GM18873 (cell line): ENCODE measurements around the gene MYH6.
"Not testable (repeated sequence)": the region's sequence is repeated elsewhere in the genome, so short reads cannot be mapped to it uniquely, and the experiment has no call there.

Experiments
- ATAC-seq: cut with Tn5 transposase; IDR thresholded peaks from one replicate; pipeline ENCODE4 v1.9.1; 2021; ENCODE audit warnings: mild to moderate bottlenecking, moderate library complexity, moderate number of reproducible peaks; ENCODE audit not compliant: unreplicated experiment, low FRiP score

MYH6 gene

DNA sequence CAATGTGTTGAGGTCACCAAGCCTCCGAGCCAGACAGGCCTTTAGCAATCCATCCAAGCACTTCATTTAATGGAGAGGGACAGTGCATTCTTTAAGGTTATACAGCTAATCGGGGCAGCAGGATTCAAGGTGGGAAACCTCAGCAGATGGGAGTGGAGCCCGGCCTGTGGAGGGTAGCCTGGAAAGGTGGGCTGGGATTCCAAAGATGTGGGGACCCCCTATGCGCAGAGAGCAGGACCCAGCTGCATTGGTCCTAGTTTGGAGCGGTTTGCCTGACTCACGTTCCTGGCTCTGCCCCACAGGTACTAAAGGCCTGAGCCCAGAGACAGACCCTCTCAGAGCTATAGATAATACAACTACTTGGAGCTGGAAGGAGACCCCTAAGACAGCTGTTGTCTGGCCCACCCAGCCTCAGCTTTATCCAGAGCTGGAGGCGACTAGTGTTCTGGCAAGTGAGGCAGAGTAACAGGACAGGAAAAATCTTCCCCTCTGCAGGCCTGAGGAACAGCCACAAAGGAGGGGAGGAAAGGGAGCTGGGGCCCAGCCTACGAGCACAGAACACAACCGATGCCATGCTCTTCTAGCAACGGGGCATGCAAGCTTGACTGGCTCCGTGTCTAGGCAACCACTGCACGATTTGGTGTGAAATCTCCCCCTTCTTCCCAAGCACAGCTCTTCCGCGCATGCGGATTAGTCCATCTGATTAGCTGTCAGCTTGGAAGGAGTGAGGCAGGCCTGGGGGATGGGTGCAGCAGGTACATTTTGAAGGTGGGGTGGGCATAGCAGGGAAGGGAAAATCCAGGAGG lies 28.5 kb upstream of the MYH6 start:
- ATAC-seq = no peak

- no peak for ATAC-seq
These were observed 27.7 kb upstream of the MYH6 start, which contains the start of gene MYH7 for GRCh38 chr14:23435543-23436326. Gene MYH7, minus strand, starts transcription at chr14:23435660. Its CDS starts 1,928 bp downstream, at chr14:23433732.

- no peak for ATAC-seq
These were observed 26.6 kb upstream of the MYH6 start for GRCh38 chr14:23434488-23435222.

GRCh38 chr14:23433457-23433856 lies 25.4 kb upstream of the MYH6 start:
- no peak for ATAC-seq

- no peak for ATAC-seq
These were observed 24.9 kb upstream of the MYH6 start for GRCh38 chr14:23432946-23433345.

GRCh38 chr14:23432102-23432925 lies 24.2 kb upstream of the MYH6 start:
- no peak for ATAC-seq

DNA sequence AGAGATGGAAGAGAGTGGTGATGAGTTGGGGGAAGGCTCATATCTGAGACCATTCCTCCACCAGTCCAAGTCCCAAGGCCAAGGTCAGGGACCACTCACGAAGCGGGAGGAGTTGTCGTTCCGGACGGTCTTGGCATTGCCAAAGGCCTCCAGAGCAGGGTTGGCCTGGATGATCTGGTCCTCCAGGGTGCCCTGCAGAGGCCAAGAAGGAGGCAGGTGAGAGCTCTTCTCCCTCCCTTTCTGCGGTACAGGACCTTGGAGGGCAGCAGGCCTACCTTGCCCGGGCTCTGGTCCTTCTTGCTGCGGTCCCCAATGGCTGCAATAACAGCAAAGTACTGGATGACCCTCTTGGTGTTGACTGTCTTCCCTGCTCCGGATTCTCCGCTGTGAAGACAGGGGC lies 23.4 kb upstream of the MYH6 start:
- no peak for ATAC-seq

GRCh38 chr14:23430723-23431085 lies 22.6 kb upstream of the MYH6 start:
- ATAC-seq = no peak

DNA sequence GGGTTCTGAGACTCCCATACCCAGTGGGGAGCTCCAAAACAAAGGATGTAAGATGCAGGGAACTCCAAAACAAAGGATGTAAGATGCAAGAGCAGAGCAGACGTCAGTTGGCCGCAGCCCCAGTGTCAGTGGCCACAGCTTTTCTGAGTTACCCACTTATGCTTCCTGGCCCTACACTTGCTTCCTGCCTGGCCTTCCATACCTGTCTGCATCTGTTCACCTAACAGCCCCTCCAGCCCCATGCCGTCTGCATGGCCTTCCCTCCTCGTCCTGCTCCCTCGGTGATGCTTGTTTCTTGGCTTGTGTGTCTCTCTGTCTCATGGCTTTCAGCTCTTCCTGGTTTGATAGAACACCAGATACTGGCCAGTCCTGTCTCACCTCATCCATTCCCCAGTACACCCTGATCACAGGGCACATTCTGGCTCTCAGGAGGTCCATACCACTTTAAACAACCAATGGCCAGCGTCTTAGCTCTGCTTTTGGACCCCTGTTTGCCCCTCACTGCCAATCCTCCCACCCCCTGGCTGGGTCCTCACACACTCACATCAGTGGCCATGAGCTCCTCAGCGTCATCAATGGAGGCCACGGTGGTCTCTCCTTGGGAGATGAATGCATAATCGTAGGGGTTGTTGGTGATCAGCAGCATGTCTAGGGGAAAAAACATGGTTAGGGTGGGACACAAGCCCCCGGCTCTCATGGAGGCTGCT lies 22.1 kb upstream of the MYH6 start:
- no peak for ATAC-seq

DNA sequence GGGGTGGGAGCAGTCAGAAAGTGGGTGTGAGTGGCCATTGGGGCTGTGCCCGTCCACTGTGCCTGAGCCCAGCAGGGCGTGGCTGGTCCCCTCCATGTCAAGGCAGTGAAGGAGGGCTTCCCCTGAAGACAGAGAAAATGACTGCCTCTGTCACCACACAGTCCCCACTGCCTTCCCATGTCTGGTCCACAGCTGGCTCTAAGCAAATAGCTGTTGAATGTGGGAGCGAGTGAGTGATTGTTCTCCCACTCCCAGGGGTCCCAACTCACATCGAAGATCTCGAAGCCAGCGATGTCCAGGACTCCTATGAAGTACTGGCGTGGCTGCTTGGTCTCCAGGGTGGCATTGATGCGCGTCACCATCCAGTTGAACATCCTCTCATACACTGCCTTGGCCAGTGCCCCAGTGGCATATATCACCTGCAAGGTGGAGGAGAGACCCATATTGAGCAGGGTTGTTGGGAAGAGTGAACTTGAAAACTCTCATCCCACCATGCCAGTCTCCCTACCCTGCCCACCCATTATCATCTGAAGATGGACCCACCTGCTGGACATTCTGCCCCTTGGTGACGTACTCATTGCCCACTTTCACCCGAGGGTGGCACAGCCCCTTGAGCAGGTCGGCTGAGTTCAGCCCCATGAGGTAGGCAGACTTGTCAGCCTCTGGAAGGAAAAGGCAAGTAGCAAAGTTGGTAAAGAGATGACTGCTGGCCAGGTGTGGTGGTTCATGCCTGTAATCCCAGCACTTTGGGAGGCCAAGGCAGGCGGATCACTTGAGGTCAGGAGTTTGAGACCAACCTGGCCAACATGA lies 20.8 kb upstream of the MYH6 start:
- no peak for ATAC-seq

DNA sequence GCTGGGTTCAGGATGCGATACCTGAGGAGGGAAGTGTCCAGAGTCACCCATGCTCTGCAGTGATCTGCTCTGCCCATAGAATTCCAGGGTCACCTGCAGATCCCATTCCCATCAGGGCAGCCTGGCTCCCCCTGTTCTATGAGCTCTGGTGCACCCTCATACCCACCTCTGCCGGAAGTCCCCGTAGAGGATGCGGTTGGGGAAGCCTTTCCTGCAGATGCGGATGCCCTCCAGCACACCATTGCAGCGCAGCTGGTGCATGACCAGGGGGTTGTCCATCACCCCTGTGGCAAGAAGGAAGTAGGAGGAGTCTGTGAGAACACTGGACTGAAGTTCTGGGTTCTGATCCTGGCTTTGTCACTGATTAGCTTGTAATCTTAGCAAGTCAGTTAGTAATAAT lies 17.7 kb upstream of the MYH6 start:
- not testable (repeated sequence) for ATAC-seq

DNA sequence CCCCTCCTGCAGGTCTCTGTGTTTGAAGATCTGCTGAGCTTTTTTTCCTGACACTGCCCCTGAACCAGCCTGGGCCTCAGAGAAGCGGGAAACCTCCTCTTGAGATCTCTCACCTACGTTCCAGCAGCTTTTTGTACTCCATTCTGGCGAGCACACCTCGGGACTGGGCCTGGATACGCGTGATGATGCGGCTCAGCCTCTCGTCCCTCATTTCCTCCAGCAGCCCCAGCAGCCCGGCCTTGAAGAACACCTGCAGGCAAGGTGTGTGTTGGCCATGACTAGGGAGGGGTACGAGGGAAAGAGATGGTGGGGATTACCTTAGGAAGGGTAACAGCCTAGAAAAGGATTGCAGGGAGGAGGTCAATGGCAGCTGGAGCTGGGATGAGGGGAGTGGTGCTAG lies 17.1 kb upstream of the MYH6 start:
- ATAC-seq = no peak

GRCh38 chr14:23423657-23424056 lies 15.6 kb upstream of the MYH6 start:
- ATAC-seq = no peak

- ATAC-seq = no peak
These were observed 13.5 kb upstream of the MYH6 start for GRCh38 chr14:23421594-23421993.

DNA sequence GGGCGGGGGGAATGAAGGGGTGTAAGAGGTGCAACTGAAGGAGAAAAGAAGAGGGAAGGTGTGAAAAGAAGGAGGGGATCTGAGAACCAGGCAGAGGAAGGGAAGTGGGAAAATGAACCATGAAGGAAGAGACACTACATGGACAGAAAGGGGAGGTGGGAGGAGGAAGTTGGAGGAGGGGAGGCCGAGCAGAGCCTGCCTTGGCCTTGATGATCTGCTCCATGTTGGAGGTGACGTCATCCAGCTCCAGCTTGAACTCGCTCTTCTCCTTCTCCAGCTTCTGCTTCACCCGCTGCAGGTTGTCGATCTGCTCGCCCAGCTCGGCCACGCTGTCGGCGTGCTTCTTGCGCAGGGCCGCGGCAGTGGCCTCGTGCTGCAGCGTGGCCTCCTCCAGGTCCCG lies 11.6 kb upstream of the MYH6 start:
- ATAC-seq = not testable (repeated sequence)

DNA sequence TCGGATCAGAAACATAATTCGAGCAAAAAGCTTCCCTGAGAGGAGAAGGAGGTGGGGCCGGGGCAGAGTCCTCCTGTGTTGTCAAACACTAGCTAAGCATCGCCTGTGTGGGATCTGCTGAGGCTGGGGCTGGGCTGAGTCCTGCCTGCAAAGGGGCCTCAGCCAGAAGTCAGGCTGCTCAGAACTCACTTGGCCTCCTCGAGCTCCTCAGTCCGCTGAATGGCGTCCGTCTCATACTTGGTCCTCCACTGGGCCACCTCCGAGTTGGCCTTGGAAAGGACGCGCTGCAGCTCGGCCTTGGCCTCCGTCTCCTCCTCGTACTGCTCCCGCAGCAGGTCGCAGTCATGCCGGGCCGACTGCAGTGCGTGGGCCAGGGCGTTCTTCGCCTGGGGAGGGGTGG lies 9.9 kb upstream of the MYH6 start:
- ATAC-seq = no peak

GRCh38 chr14:23417269-23417668 lies 9.2 kb upstream of the MYH6 start:
- not testable (repeated sequence) for ATAC-seq

DNA sequence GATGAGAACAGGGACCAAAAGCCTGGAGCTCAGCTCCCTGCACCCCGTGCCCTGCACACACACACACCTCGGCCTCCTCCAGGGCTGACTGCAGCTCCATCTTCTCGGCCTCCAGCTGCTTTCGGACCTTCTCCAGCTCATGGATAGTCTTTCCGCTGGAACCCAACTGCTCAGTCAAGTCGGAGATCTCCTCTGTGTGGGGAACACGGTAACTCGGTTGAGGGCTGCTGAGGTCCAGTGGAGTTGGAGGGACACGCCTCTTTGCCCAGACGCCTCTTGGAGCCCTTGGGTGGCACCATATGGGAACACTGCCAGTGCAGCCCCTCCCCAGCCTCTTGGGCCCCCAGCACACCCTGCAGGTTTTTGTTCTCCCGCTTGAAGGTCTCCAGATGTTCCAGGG lies 8.7 kb upstream of the MYH6 start:
- no peak for ATAC-seq
